Lung (tissue), 12 donors: ENCODE results near the gene CIDEB. TPM values are rescaled to one million over a fixed set of nuclear protein-coding genes. Genes with fewer than 3 reads are reported as not detected.

ENCODE experiments used
- ATAC-seq: fragments of 200-7000 bp; cut with Tn5 transposase; one replicate; pipeline ENCODE4 v1.9.1; 2020; ENCODE audit warnings: moderate number of reproducible peaks; ENCODE audit not compliant: insufficient read depth, low FRiP score
- DNase-seq, 3 donors: peaks; one replicate each; pipeline ENCODE4 v3.0.0-alpha.2; 2013 to 2017
- H3K27ac ChIP-seq, 2 donors: one replicate each; pipeline ENCODE4 v1.5.1; 2013; ENCODE audit warnings: mild to moderate bottlenecking in 2 of 2, moderate library complexity in 2 of 2, control low read depth in 1 of 2, inconsistent platforms in 1 of 2, low read depth in 1 of 2, low read length in 1 of 2
- H3K27me3 ChIP-seq, 3 donors: one replicate each; pipeline ENCODE4 v1.5.1; 2013; ENCODE audit warnings: low read length in 2 of 3; ENCODE audit not compliant: control insufficient read depth in 3 of 3, insufficient read depth in 3 of 3
- H3K36me3 ChIP-seq, 4 donors: one replicate each; pipeline ENCODE4 v1.5.1; 2013; ENCODE audit warnings: low read length in 4 of 4, mild to moderate bottlenecking in 1 of 4, moderate library complexity in 1 of 4; ENCODE audit not compliant: control insufficient read depth in 4 of 4, insufficient read depth in 4 of 4
- H3K4me1 ChIP-seq, 5 donors: one replicate each; pipeline ENCODE4 v1.5.1; 2013; ENCODE audit warnings: low read length in 5 of 5, mild to moderate bottlenecking in 2 of 5, moderate library complexity in 1 of 5; ENCODE audit not compliant: control insufficient read depth in 5 of 5, insufficient read depth in 5 of 5
- H3K4me3 ChIP-seq: one replicate; pipeline ENCODE4 v1.5.1; 2013; ENCODE audit warnings: mild to moderate bottlenecking, control low read depth, moderate library complexity
- H3K9ac ChIP-seq, 2 donors: one replicate each; pipeline ENCODE4 v1.5.1; 2013; ENCODE audit warnings: low read length in 2 of 2, control low read depth in 1 of 2; ENCODE audit not compliant: insufficient read depth in 1 of 2
- H3K9me3 ChIP-seq, 4 donors: one replicate each; pipeline ENCODE4 v1.5.1; 2013; ENCODE audit warnings: low read length in 3 of 4, mild to moderate bottlenecking in 1 of 4, moderate library complexity in 1 of 4; ENCODE audit not compliant: control insufficient read depth in 4 of 4, insufficient read depth in 3 of 4
- CTCF ChIP-seq: IDR thresholded peaks from 2 replicates; pipeline ENCODE4 v1.5.1; 2012; ENCODE audit warnings: mild to moderate bottlenecking; ENCODE audit errors: control extremely low read depth, extremely low read depth
- WGBS, 2 donors: extraction: QIAGEN DNeasy Blood & Tissue Kit; methylation state at CpG; one replicate each; pipeline ENCODE4 v1.1.7; 2013; 5-methylcytosine and 5-hydroxymethylcytosine counted together
- polyA plus RNA-seq, 2 donors: library from polyadenylated mRNA; stranded (reverse); fragments of 200-250 nt; gene quantifications; one replicate each; pipeline ENCODE4 v1.2.1, GENCODE V29; 2013
- total RNA-seq, 2 donors: library from RNA; depleted of rRNA in 1 of 2; stranded (reverse); fragments of >200 nt in 1 of 2; gene quantifications; one replicate each; pipeline ENCODE4 v1.2.1, GENCODE V29; 2014 to 2021
- donor health status: control.
- donor health status: control.
- donor health status: Bipolar disorder and iron deficiency.
- donor health status: healthy.
- donor health status: DM: yes; HTN: yes; CAD: no.

Gene CIDEB
- total and polyA plus RNA-seq, 4 donors, result 8.3 to 19.7 (median 14.2) TPM

- Histone ChIP-seq H3K4me3 (no peak overlapping the region), H3K27ac (peak overlapping the region; percentile 11 to 70), H3K27me3 (peaks cover 0 to 32% (median 23%) of the 10 kb centered on the region in 3 donors), H3K9me3 (no peaks in the 10 kb centered on the region), H3K36me3 (no peaks in the 10 kb centered on the region), H3K4me1 (peaks cover 9 to 52% (median 11%) of the 10 kb centered on the region in 5 donors), H3K9ac (no peak overlapping the region)
- TF ChIP-seq CTCF, result no peak
- DNase-seq (no peak), ATAC-seq (no peak)
- 55 to 61% methylated on average over 5 of the region's 5 CpGs for WGBS, 2 donors
These were observed 6.8 kb upstream of the CIDEB start for GRCh38 chr14:24314377-24315193.

GRCh38 chr14:24313913-24314312 lies 6.1 kb upstream of the CIDEB start:
- no peak for ATAC-seq
- WGBS, 2 donors, result 28 to 63% methylated on average over 2 of the region's 2 CpGs
- H3K27ac ChIP-seq, result peak overlapping the region in 1 of 2 donors; percentile 61
- H3K4me1 ChIP-seq, result peaks cover 9 to 53% (median 11%) of the 10 kb centered on the region in 5 donors
- peaks cover 0 to 30% (median 20%) of the 10 kb centered on the region in 3 donors for H3K27me3 ChIP-seq
- DNase-seq, result no peak
- no peaks in the 10 kb centered on the region for H3K36me3 ChIP-seq
- no peaks in the 10 kb centered on the region for H3K9me3 ChIP-seq
- no peak for TF ChIP-seq CTCF
- H3K4me3 ChIP-seq, result no peak overlapping the region
- no peak overlapping the region for H3K9ac ChIP-seq

- ATAC-seq (no peak), DNase-seq (peak in 2 of 3 donors; percentile 31 to 64)
- WGBS, 2 donors, result 28 to 50% methylated on average over 9 of the region's 9 CpGs
- peaks cover 9 to 53% (median 11%) of the 10 kb centered on the region in 5 donors for H3K4me1 ChIP-seq
- peaks cover 0 to 20% (median 14%) of the 10 kb centered on the region in 3 donors for H3K27me3 ChIP-seq
- peak overlapping the region; percentile 43 to 75 for H3K27ac ChIP-seq
- no peaks in the 10 kb centered on the region for H3K9me3 ChIP-seq
- H3K4me3 ChIP-seq, result no peak overlapping the region
- TF ChIP-seq CTCF, result no peak
- H3K36me3 ChIP-seq, result peaks cover 0 to 3% (median 0%) of the 10 kb centered on the region in 4 donors
- H3K9ac ChIP-seq, result no peak overlapping the region
These were observed 5.1 kb upstream of the CIDEB start for GRCh38 chr14:24312736-24313507.
